T47D (cell line): ENCODE measurements around the gene HSPB7.
"Not testable (repeated sequence)": the region's sequence is repeated elsewhere in the genome, so short reads cannot be mapped to it uniquely, and the experiment has no call there.

Experiments used
- DNase-seq, 2 experiments: peaks; one replicate each; pipeline versions ENCODE4 v3.0.0 to v3.0.0-alpha.2; 2011 to 2012; ENCODE audit warnings: low read depth in 1 of 2, low spot score in 1 of 2
- JUND ChIP-seq: IDR thresholded peaks from 2 replicates; pipeline ENCODE4 v1.6.1; 2012; ENCODE audit warnings: low read depth
- in situ Hi-C: cut with HindIII; loops from 2 replicates; pipeline ENCODE4 v1.10.0; 2016; ENCODE audit warnings: low sequenced_read_pairs, low pct_unique_long_range_greater_than_20kb

The HSPB7 gene

DNA sequence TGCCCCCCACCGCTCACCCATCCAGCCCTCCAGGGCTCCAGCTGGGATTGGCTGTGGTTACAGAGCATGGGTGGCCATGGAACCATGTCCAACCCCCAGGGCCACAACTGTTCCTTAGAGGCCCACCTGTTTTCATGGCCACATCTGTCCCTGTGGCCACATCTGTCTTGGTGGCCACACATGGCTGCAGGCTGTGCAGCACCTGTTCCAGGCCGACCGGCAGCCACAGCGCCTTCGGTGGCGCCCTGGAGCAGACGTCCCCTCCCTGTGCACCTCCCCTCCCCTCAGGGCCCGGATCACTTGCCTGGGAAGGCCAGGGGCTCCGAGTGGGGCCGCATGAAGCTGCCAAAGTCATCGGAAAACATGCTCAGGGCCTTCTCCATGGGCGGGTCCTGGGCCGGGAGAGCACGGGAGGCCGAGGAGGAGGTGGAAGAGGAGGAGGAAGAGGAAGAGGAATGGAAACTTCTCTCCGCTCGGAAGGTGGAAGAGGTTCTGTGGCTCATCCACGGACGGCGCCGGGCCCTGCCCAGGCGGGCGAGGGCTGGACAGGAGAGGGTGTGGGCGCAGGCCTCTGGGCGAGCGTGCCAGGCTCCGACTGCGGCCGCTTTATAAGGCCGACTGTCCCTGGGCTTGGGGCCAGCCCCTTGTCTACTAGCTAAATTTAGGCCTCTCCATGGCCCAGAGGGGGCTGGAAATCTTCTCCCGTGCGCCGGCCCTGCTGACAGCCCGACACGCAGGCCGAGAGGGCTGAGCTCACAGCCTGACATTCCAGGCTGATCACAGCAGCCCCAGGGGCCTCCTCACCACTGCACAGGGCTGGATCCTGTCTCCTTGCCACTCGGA, at the start of gene HSPB7:
Gene HSPB7 (minus strand): TSS at position 583 of the 843 bp plus-strand sequence. CDS start 80 bp downstream, at position 503.
- no peak for DNase-seq
- no peak for TF ChIP-seq JUND
- in situ Hi-C loops = no loop called here

DNA sequence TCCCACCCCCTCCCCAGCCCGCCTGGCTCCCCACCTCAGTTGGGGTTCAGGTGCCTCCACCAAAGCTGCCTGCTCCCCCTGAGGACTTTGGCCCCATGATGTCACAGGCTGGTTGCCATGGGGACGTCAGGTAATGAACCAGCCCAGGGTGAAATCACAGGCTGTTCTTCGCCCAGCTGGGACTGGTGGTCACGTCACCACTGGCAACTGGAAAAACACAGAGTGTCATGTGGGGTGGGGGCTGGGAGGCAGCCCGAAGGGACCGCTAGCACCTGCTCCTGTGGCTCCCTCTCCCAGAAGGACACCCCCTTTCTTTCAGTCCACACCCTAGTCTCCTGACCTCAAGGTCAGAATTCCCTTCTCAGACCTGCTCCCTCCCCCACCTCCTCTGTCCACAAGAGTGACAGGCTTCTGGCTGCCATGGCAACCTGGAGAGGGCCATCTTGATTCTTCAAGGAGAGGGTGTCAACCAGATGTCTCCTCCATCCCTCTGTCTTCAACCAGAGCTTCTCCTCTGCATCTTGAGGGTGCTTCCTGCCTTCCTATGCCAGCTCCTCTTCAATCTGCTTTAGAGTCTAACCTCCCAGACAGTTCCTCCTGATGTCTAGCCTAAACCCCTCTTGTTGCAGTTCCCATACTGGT, 49.4 kb upstream of the HSPB7 start:
- in situ Hi-C loops = no loop called here
- TF ChIP-seq JUND = no peak
- no peak for DNase-seq

DNA sequence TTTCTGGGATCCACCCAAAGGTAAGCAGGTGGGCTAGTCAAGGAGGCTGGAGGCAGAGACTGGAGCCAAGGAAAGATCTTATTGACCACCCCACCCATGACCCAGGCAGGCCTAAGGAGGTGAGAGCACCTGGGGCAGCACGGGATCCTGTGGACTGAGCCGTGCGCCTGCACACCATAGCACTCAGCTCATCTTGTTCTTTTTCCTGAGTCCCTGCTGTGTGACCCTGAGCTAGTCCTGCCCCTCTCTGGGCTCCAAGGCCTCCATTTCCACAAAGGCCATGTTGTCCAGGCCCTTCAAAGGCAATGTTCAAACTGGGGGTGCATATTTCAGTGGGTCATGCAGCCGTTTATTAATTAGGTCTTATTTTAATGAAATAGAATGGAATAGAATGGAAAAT, 48.4 kb upstream of the HSPB7 start:
- TF ChIP-seq JUND = no peak
- in situ Hi-C loops = no loop called here
- DNase-seq = no peak

DNA sequence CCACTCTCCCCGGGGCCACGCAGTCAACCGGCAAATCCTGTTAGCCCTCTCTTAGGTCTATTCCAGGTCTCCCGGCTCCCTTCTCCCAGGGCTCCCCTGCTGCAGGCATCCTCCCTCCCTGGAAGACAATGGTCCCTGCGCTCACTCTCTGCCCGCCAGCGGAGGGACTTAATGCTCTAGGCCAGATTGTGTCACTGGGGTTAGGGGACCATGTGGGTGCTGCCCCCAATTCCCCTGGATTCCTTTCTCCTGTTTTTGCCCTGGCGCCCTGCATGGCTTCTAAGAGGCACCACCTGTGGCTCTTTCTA, 47.4 kb upstream of the HSPB7 start:
- DNase-seq = no peak
- in situ Hi-C loops = no loop called here
- TF ChIP-seq JUND = no peak

DNA sequence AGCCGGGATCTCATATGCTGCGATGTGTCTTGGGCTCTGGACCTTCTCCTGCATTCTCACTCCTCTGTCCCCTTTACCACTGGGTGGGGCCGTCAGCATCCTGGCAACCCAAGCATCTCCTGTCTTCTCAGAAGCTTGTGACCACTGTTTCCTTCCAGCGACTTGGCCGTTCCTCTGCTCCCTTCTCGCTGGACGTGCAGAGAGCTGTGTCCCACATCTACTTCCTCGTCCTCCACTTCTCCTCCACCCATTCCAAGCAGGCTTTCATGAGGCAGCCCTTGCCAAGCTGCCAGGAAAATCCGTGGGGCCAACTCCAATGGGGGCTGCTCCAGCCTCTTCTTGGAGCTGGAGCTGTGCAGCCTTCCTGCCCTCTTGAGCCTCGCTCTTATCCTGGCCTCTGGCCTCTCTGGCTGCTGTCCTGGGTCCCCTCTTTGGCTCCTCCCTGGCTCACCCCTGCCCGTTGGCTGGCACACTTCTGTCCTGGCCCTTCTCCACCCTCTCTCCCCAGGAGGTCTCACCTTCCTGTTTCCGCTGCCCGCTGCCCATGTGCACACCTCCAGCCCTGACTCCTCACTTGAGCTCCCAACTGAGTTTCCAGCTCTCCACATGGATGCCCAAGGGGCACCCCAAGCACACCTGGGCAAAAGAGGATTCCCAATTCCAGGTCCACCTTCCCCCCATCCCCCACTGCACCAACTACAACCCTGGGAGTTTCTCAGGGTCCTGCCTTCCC, 46.9 kb upstream of the HSPB7 start:
- in situ Hi-C loops = no loop called here
- TF ChIP-seq JUND = no peak
- no peak for DNase-seq

DNA sequence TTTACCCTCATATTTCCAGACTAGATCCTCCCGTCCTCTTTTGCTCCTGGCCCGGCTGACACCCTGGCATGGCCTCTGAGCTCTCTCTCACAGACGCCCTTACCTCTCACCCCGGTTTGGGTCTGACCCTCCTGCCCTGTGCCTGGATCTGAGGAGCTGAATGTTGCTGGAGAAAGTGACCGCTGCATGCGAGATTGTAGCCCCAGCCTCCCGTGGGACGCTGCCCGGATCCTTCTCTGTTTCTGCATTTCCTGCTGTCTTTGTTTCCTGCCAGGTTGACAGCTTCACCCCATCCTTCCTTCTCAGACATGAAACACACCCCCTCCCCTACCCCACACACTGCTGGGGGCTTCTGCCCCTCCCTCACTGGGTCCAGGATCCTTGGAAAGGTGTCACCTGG, 46.1 kb upstream of the HSPB7 start:
- DNase-seq = no peak
- in situ Hi-C loops = no loop called here
- TF ChIP-seq JUND = no peak

DNA sequence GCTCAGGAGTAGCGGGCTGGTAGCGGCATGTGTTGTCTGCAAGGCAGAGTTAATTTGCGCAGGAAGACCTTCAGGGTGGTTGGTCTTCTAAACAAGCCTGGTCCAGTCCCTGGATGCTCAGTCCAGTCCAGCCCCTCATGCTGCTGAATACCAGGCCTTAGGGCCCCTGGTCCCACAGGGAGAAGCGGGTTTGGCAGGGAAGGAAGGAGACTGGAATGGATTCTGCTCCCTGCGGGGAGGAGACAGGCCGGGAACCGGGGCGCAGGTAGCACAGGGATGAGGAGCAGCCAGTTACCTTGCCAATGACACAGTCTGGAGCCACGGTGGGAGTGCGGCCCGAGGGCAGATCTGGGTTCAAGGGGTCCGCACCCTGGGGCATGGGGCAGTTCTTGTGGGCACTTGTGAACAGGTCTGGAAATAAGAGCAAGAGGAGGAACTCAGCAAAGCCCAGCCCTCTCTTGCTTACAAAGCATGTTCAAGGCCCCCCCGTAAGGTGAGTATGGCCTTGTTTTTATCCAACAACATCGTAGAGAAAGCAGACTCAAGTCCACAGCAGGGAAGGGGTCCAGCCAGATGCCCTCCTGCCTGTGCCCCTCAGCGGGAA, 45.5 kb upstream of the HSPB7 start:
- DNase-seq = no peak
- no peak for TF ChIP-seq JUND
- in situ Hi-C loops = no loop called here

DNA sequence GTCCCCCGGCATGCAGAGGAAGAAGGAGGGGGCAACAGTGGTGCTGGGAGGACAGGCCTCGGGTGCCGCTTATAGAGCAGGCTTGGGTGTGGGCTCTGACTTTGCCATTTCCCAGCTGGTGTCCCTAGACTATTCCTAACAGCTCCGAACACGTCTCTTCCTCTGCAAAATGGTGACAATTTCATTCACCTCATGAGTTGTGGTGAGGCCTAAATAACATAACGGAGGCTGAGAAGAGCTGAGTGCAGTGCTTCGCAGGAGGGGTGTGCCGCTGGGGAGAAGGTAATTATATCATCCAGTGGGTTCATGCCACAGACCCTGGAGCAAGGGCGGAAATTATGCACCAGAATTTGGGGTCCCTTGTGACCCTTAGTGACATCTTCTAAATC, 44.8 kb upstream of the HSPB7 start:
- DNase-seq, in situ Hi-C loops: not testable (repeated sequence)

DNA sequence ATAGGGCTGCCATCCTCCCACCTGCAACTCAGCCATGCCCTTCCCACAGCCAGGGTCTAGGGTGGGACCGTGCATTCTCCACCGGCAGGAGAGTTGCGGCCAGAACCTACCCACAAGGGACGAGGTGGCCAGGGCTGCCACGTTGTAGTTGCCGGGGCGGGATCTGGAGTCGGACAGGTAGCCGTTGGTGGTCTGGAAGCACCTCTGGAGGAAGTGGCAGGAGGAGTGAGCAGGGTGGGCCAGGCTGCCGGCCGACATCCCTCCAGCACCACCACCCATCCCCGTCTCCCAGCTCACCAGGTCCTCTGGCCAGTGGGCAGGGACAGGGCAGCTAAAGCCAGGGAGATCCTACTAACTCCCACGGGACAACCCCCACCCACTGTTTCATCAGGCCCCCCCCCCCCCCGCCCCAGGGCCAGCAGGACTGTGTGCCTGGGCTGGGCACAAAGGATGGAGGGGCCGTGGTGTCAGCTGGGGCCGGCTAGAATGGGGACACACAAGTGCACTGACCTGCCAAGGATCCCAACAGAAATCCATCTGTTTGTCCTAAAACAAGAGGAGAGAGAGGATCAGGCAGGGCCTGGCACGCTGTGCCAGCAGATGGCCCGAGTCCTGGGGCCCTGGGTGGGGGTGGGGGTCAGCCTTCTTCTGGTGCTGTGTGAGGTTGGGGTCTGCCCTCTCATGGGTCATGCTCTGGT, 44.3 kb upstream of the HSPB7 start:
- in situ Hi-C loops, DNase-seq: not testable (repeated sequence)

DNA sequence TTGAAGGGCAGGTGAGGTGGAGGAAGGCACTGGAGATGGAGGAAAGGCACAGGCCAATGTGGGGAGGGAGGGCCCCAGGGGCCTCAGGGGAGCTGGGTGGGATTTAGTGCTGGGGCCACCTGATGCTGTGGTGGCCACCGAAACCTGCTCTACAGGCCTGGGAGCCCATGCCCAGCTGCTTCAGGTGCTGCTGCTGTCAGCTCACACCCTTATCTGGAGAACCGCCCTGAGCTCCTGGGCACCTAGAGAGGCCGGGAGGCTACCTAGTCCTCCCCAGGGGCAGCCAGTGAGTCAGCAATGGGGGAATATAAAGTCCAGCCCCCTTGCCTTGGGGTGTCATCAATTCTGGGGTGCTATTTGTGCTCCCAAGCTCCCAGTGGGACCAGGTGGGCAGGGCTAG, 43.4 kb upstream of the HSPB7 start:
- no peak for DNase-seq
- in situ Hi-C loops = no loop called here
- TF ChIP-seq JUND = no peak

DNA sequence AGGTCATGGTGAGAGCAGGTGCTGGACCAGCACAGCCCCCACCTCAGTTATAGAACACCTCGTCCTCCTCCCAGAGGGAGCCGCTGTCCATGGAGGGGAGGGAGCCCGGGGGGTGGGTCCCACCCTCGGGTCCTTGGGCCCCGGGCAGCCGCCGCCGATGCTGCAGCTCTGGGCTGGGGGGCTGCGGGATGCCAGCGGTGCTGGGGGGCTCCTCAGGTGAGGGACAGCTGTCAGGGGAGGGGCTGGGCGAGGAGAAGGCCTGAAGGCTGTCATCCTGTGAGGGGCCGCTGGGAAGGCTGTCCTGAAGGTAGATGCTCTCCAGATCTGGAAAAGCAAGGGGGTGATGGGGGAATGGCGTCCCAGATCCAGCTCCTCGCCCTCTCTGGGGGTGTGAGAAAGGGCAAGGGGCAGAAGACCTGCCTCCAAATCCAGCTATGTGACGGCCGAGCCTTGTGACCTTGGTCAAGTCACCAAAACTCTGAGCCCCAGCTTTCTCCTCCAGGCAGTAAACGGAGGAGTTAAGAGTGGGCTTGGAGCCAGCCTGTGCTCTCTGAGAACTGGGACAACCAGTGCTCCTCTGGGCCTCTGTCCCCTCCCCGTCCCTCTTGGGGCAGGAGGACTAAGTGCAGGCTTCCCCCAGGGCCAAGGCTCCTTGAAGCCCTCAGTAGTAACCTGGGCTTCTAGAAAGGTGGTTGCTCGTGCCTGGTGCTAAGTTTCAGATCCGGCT, 40.7 kb upstream of the HSPB7 start:
- DNase-seq, in situ Hi-C loops: not testable (repeated sequence)

DNA sequence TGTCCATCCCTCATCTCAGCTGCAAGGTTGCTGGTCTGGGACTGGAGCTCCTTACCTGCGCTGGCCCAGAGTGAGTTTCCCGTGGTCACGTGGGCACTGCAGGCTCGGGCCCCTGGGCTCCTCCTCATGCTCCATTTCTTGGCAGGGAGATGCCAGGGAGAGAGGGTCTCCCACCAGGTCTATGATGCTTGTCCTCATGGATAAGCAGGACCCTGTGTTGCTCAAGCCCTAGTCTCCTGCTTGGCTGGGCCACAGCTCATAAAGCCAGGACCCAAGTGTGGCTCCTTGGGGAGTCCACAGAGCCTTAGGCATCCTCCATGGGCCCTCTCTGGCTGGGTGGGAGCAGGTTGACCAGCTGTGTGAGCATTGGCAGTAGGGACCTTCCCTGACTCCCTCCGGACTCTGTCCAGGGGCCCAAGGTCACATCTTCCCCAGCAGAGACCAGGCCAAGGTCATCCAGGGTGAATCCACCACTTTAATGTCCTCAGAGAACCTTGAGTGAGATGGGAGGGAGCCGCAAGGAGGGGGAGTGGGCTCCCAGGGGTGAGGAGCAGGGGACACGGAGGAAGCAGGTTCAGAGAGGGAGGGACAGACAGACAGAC, 39.6 kb upstream of the HSPB7 start:
- in situ Hi-C loops, DNase-seq: not testable (repeated sequence)

DNA sequence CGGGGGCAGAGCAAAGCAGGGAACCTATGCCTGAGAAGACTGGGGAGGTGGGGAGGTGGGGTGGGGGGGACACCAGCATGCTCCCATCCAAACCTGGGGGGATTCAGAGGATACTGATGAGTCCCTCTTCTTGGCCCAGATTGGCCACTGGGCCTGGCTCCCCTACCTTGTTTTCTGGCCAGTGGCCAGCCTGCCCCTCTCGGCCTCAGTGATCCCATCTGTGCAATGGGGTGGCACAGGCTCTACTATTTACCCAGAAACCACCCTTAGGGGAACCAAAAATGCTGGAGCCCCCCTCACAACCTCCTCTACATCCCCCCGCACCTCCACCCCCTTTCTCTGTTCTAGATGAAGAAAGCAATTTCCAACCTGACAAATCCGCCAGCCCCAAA, 38.7 kb upstream of the HSPB7 start:
- in situ Hi-C loops, DNase-seq: not testable (repeated sequence)
